Raji (cell line): Measurements from ENCODE around the gene MYL11.

ENCODE experiments used
- POLR2A ChIP-seq: IDR thresholded peaks from 2 replicates; pipeline ENCODE4 v1.6.1; 2011; ENCODE audit warnings: low read depth, low read length, control low read depth; ENCODE audit not compliant: insufficient read depth

MYL11 gene

GRCh38 chr16:30353438-30354129 is 21.0 kb upstream of the MYL11 start:
- no peak for TF ChIP-seq POLR2A

- no peak for TF ChIP-seq POLR2A
These were observed 20.0 kb upstream of the MYL11 start for GRCh38 chr16:30354423-30355143.

- peak; percentile 55 for TF ChIP-seq POLR2A
These were observed 19.3 kb upstream of the MYL11 start, which contains the start of gene CD2BP2 for GRCh38 chr16:30355144-30355953. Gene CD2BP2 (minus strand): TSS chr16:30355308. CDS start chr16:30354681, 627 bp downstream.

GRCh38 chr16:30355954-30356308 is 18.7 kb upstream of the MYL11 start:
- TF ChIP-seq POLR2A: no peak

- no peak for TF ChIP-seq POLR2A
These were observed 18.1 kb upstream of the MYL11 start for GRCh38 chr16:30356401-30357084.

GRCh38 chr16:30357085-30357714 is 17.4 kb upstream of the MYL11 start:
- TF ChIP-seq POLR2A: no peak

GRCh38 chr16:30357715-30358576 is 16.7 kb upstream of the MYL11 start:
- TF ChIP-seq POLR2A: no peak

- no peak for TF ChIP-seq POLR2A
These were observed 16.0 kb upstream of the MYL11 start for GRCh38 chr16:30358577-30358936.

GRCh38 chr16:30358990-30359870 is 15.4 kb upstream of the MYL11 start:
- no peak for TF ChIP-seq POLR2A

GRCh38 chr16:30359871-30360170 is 14.8 kb upstream of the MYL11 start:
- no peak for TF ChIP-seq POLR2A

- no peak for TF ChIP-seq POLR2A
These were observed 13.4 kb upstream of the MYL11 start for GRCh38 chr16:30361180-30361579.

- TF ChIP-seq POLR2A: no peak
These were observed 9.4 kb upstream of the MYL11 start for GRCh38 chr16:30365200-30365599.

- no peak for TF ChIP-seq POLR2A
These were observed 8.1 kb upstream of the MYL11 start for GRCh38 chr16:30366511-30366910.
